ENCODE results near the gene OR4D9.

GRCh38 chr11:59534676-59535075 is 23.3 kb downstream of the OR4D9 start:
- TF ChIP-seq CTCF (IDR thresholded peaks at IDR 0.05) = no peak
- no peak for TF ChIP-seq POLR2A (IDR thresholded peaks at IDR 0.05)

Measured in right lobe of liver (tissue), 4 donors.